ENCODE results near the gene STAT3. TPM values are rescaled to one million over a fixed set of nuclear protein-coding genes. Genes with fewer than 3 reads are reported as not detected.
"Not testable (repeated sequence)": the region's sequence is repeated elsewhere in the genome, so short reads cannot be mapped to it uniquely, and the experiment has no call there.

STAT3 gene
- polyA plus RNA-seq, 1 experiment, result 74.4 TPM

- no peak for DNase-seq (ENCODE audit: low read depth)
- TF ChIP-seq CTCF (IDR thresholded peaks at IDR 0.05; ENCODE audit: insufficient read depth, low read depth, low read length), result no peak
- Histone ChIP-seq H3K27me3 (ENCODE audit: control insufficient read depth, insufficient read depth, low read length) (no peaks in the 10 kb centered on the region), H3K36me3 (ENCODE audit: control insufficient read depth, insufficient read depth, low read length) (no peaks in the 10 kb centered on the region; the same call in 1 of the 2 replicates), H3K4me3 (ENCODE audit: low read depth, low read length) (no peak overlapping the region)
- ChIA-PET CTCF (no interaction called here), POLR2A (no interaction called here)
These were observed 7.3 kb downstream of the STAT3 start for GRCh38 chr17:42380935-42381334.

GRCh38 chr17:42378959-42379594 is 9.2 kb downstream of the STAT3 start:
- ChIA-PET CTCF (interaction anchor here (1.2 kb wide), 1 partner anchor 21 kb away, joined by 3 read pairs; no protein-coding TSS in a partner anchor), POLR2A (no interaction called here)

GRCh38 chr17:42378359-42378958 is 9.8 kb downstream of the STAT3 start:
- CTCF ChIA-PET, result interaction anchor here (1.2 kb wide), 1 partner anchor 21 kb away, joined by 3 read pairs; no protein-coding TSS in a partner anchor
- POLR2A ChIA-PET, result no interaction called here
- no peak for DNase-seq (ENCODE audit: low read depth)
- H3K4me3 ChIP-seq (ENCODE audit: low read depth, low read length), result no peak overlapping the region; the same call in 1 of the 2 replicates
- TF ChIP-seq CTCF (IDR thresholded peaks at IDR 0.05; ENCODE audit: insufficient read depth, low read depth, low read length), result no peak
- H3K36me3 ChIP-seq (ENCODE audit: control insufficient read depth, insufficient read depth, low read length), result no peaks in the 10 kb centered on the region
- H3K27me3 ChIP-seq (ENCODE audit: control insufficient read depth, insufficient read depth, low read length), result no peaks in the 10 kb centered on the region

More at GRCh38 chr17:42378959-42379594, 9.2 kb downstream of the STAT3 start:
- DNase-seq (ENCODE audit: low read depth), result no peak
- peak overlapping the region; percentile 16; the same call in 1 of the 2 replicates for H3K4me3 ChIP-seq (ENCODE audit: low read depth, low read length)
- TF ChIP-seq CTCF (IDR thresholded peaks at IDR 0.05; ENCODE audit: insufficient read depth, low read depth, low read length), result no peak
- H3K36me3 ChIP-seq (ENCODE audit: control insufficient read depth, insufficient read depth, low read length), result no peaks in the 10 kb centered on the region
- no peaks in the 10 kb centered on the region for H3K27me3 ChIP-seq (ENCODE audit: control insufficient read depth, insufficient read depth, low read length)

- CTCF ChIA-PET, result interaction anchor here (0.6 to 1.4 kb wide), 2 partner anchors 32 to 1819 kb away, joined by 3 read pairs; no protein-coding TSS in a partner anchor
- TF ChIP-seq CTCF (IDR thresholded peaks at IDR 0.05; ENCODE audit: insufficient read depth, low read depth, low read length), result no peak
- Histone ChIP-seq H3K36me3 (ENCODE audit: control insufficient read depth, insufficient read depth, low read length) (peaks cover 1% of the 10 kb centered on the region; the same call in 1 of the 2 replicates), H3K27me3 (ENCODE audit: control insufficient read depth, insufficient read depth, low read length) (no peaks in the 10 kb centered on the region), H3K4me3 (ENCODE audit: low read depth, low read length) (no peak overlapping the region)
- POLR2A ChIA-PET, result interaction anchor here (0.6 kb wide), 1 partner anchor 15 kb away, joined by 7 read pairs; no protein-coding TSS in a partner anchor
- no peak for DNase-seq (ENCODE audit: low read depth)
These were observed 14.3 kb downstream of the STAT3 start for GRCh38 chr17:42373896-42374295.

- Histone ChIP-seq H3K27me3 (ENCODE audit: control insufficient read depth, insufficient read depth, low read length) (no peaks in the 10 kb centered on the region), H3K36me3 (ENCODE audit: control insufficient read depth, insufficient read depth, low read length) (peaks cover 1% of the 10 kb centered on the region; the same call in 1 of the 2 replicates), H3K4me3 (ENCODE audit: low read depth, low read length) (no peak overlapping the region)
- ChIA-PET CTCF (no interaction called here), POLR2A (no interaction called here)
- TF ChIP-seq CTCF (IDR thresholded peaks at IDR 0.05; ENCODE audit: insufficient read depth, low read depth, low read length), result no peak
- no peak for DNase-seq (ENCODE audit: low read depth)
These were observed 16.1 kb downstream of the STAT3 start for GRCh38 chr17:42372142-42372541.

GRCh38 chr17:42368797-42369561 is 19.3 kb downstream of the STAT3 start:
- DNase-seq (ENCODE audit: low read depth); CTCF ChIA-PET; POLR2A ChIA-PET; H3K4me3 ChIP-seq (ENCODE audit: low read depth, low read length); H3K36me3 ChIP-seq (ENCODE audit: control insufficient read depth, insufficient read depth, low read length); H3K27me3 ChIP-seq (ENCODE audit: control insufficient read depth, insufficient read depth, low read length): not testable (repeated sequence)

GRCh38 chr17:42368310-42368709 is 19.9 kb downstream of the STAT3 start:
- POLR2A ChIA-PET; H3K4me3 ChIP-seq (ENCODE audit: low read depth, low read length); DNase-seq (ENCODE audit: low read depth); H3K36me3 ChIP-seq (ENCODE audit: control insufficient read depth, insufficient read depth, low read length); CTCF ChIA-PET; H3K27me3 ChIP-seq (ENCODE audit: control insufficient read depth, insufficient read depth, low read length): not testable (repeated sequence)

Data from BJ (cell line).